Sigmoid colon (tissue), 3 donors: ENCODE data around the gene ADRA2A.

Experiments used
- CTCF ChIP-seq, 4 experiments: fragments of 450-650 bp in 3 of 4; fragments of 200-600 bp in 1 of 4; IDR thresholded peaks; one replicate each; pipeline ENCODE4 v1.5.1; 2016 to 2019; ENCODE audit warnings: antibody characterized with exemption in 4 of 4, mild to moderate bottlenecking in 3 of 4, moderate library complexity in 2 of 4
- POLR2A ChIP-seq, 2 donors: fragments of 450-650 bp; IDR thresholded peaks; one replicate each; pipeline ENCODE4 v1.6.1; 2016; ENCODE audit warnings: antibody characterized with exemption in 2 of 2, mild to moderate bottlenecking in 2 of 2, moderate library complexity in 2 of 2

- TF ChIP-seq CTCF (IDR thresholded peaks at IDR 0.05) = no peak
- TF ChIP-seq POLR2A (IDR thresholded peaks at IDR 0.05) = no peak
Measured at GRCh38 chr10:111035542-111035941, 41.3 kb upstream of the ADRA2A start.
